HEK293 (cell line): Measurements from ENCODE around the gene CTSD.

Source experiments
- ATF2 ChIP-seq: fragments of 450-650 bp; formaldehyde crosslinking; IDR thresholded peaks from 2 replicates; pipeline ENCODE4 v1.5.1; 2016; ENCODE audit warnings: missing biosample characterization, missing genetic modification characterization, low read depth
- CTCF ChIP-seq: fragments of 450-650 bp; formaldehyde crosslinking; IDR thresholded peaks from 2 replicates; pipeline ENCODE4 v1.5.1; 2016; ENCODE audit warnings: missing biosample characterization, missing genetic modification characterization
- GLI4 ChIP-seq: fragments of 450-650 bp; formaldehyde crosslinking; IDR thresholded peaks from 2 replicates; pipeline ENCODE4 v1.5.1; 2016; ENCODE audit warnings: missing biosample characterization, missing genetic modification characterization
- KLF1 ChIP-seq: fragments of 450-650 bp; formaldehyde crosslinking; IDR thresholded peaks from 2 replicates; pipeline ENCODE4 v1.5.1; 2016; ENCODE audit warnings: missing biosample characterization, missing genetic modification characterization
- OSR2 ChIP-seq: fragments of 450-650 bp; formaldehyde crosslinking; IDR thresholded peaks from 2 replicates; pipeline ENCODE4 v1.5.1; 2016; ENCODE audit warnings: missing biosample characterization, missing genetic modification characterization
- PRDM4 ChIP-seq: fragments of 450-650 bp; formaldehyde crosslinking; IDR thresholded peaks from 2 replicates; pipeline ENCODE4 v1.5.1; 2017; ENCODE audit warnings: missing biosample characterization, missing genetic modification characterization
- ZFP3 ChIP-seq: fragments of 450-650 bp; formaldehyde crosslinking; IDR thresholded peaks from 2 replicates; pipeline ENCODE4 v1.5.1; 2016; ENCODE audit warnings: low read depth, missing biosample characterization, missing genetic modification characterization
- ZNF274 ChIP-seq, 2 experiments: fragments of 200-500 bp in 1 of 2; fragments of 450-650 bp in 1 of 2; sonication (Bioruptor generic) in 1 of 2; formaldehyde crosslinking in 1 of 2; IDR thresholded peaks; 2 replicates each; pipeline versions ENCODE4 v1.5.1 to v1.6.1; 2014 to 2016; ENCODE audit warnings: borderline replicate concordance in 1 of 2, inconsistent platforms in 1 of 2, low read length in 1 of 2, missing biosample characterization in 1 of 2, missing genetic modification characterization in 1 of 2
- ZNF292 ChIP-seq: fragments of 450-650 bp; formaldehyde crosslinking; IDR thresholded peaks from 2 replicates; pipeline ENCODE4 v1.5.1; 2016; ENCODE audit warnings: low read depth, missing biosample characterization, missing genetic modification characterization, borderline replicate concordance
- ZNF362 ChIP-seq: fragments of 450-650 bp; formaldehyde crosslinking; IDR thresholded peaks from 2 replicates; pipeline ENCODE4 v1.5.1; 2016; ENCODE audit warnings: missing biosample characterization, missing genetic modification characterization
- ZNF510 ChIP-seq: fragments of 450-650 bp; formaldehyde crosslinking; IDR thresholded peaks from 2 replicates; pipeline ENCODE4 v1.5.1; 2018; ENCODE audit warnings: mild to moderate bottlenecking, missing genetic modification characterization, missing biosample characterization; ENCODE audit not compliant: insufficient replicate concordance
- ZNF670 ChIP-seq: fragments of 450-650 bp; formaldehyde crosslinking; IDR thresholded peaks from 2 replicates; pipeline ENCODE4 v1.5.1; 2016; ENCODE audit warnings: missing biosample characterization, missing genetic modification characterization, low read depth

GRCh38 chr11:1753929-1754305 is 9.8 kb downstream of the CTSD start:
- no peak for TF ChIP-seq CTCF (tag by site-specific recombination)
- TF ChIP-seq ZNF292 (tag by site-specific recombination): no peak
- no peak for TF ChIP-seq KLF1
- TF ChIP-seq ZNF362 (tag by site-specific recombination): no peak
- TF ChIP-seq ZNF510: no peak
- TF ChIP-seq PRDM4: no peak
- TF ChIP-seq OSR2 (tag by site-specific recombination): no peak
- no peak for TF ChIP-seq GLI4 (tag by site-specific recombination)
- TF ChIP-seq ZFP3 (tag by site-specific recombination): no peak
- no peak for TF ChIP-seq ZNF274 (IDR thresholded peaks at IDR 0.05; ENCODE audit: low read length)
- no peak for TF ChIP-seq ZNF274 (tag by site-specific recombination; IDR thresholded peaks at IDR 0.05; ENCODE audit: borderline replicate concordance)
- no peak for TF ChIP-seq ZNF670 (tag by site-specific recombination)
- TF ChIP-seq ATF2: no peak
